ENCODE results near the gene BRF1. TPM values are rescaled to one million over a fixed set of nuclear protein-coding genes. Genes with fewer than 3 reads are reported as not detected.
A peak's percentile ranks its signal among the peaks of the same experiment; 100 is the strongest.

BRF1 gene
- total RNA-seq, 1 experiment from 2014 or later = 26.4 TPM

- no peak for TF ChIP-seq PREB (CRISPR knock-in tag; IDR thresholded peaks at IDR 0.05; ENCODE audit: borderline replicate concordance)
- no peak for TF ChIP-seq ZNF396 (CRISPR knock-in tag; IDR thresholded peaks at IDR 0.05; ENCODE audit: borderline replicate concordance)
- no peak for TF ChIP-seq NR3C1 (CRISPR knock-in tag; conservative IDR thresholded peaks at IDR 0.05; ENCODE audit: low read depth)
- TF ChIP-seq NFE2L1 (CRISPR knock-in tag; IDR thresholded peaks at IDR 0.05) = no peak
- no peak for TF ChIP-seq CDX4 (CRISPR knock-in tag; IDR thresholded peaks at IDR 0.05; ENCODE audit: borderline replicate concordance)
- TF ChIP-seq EMX1 (CRISPR knock-in tag; IDR thresholded peaks at IDR 0.05) = no peak
Measured at GRCh38 chr14:105250986-105251385, 49.8 kb downstream of the BRF1 start (continued).

- Mint-ChIP-seq H3K27ac (no peak overlapping the region), H3K4me3 (peak overlapping the region; percentile 67; the same call in 1 of the 2 replicates), H3K4me1 (peaks cover 5% of the 10 kb centered on the region), H3K36me3 (peaks cover 6% of the 10 kb centered on the region; the same call in 1 of the 2 replicates), H3K9me3 (no peaks in the 10 kb centered on the region), H3K27me3 (ENCODE audit: low read depth) (no peaks in the 10 kb centered on the region; the same call in 1 of the 2 replicates)
- no peak for TF ChIP-seq ESRRA (CRISPR knock-in tag; IDR thresholded peaks at IDR 0.05; ENCODE audit: borderline replicate concordance)
- TF ChIP-seq FOXK1 (CRISPR knock-in tag; IDR thresholded peaks at IDR 0.05) = no peak
- TF ChIP-seq ERG (CRISPR knock-in tag; IDR thresholded peaks at IDR 0.05) = no peak
- no peak for TF ChIP-seq FOXJ3 (CRISPR knock-in tag; IDR thresholded peaks at IDR 0.05; ENCODE audit: borderline replicate concordance)
- no peak for TF ChIP-seq ETV6 (CRISPR knock-in tag; IDR thresholded peaks at IDR 0.05)
- TF ChIP-seq OVOL2 (CRISPR knock-in tag; IDR thresholded peaks at IDR 0.05; ENCODE audit: borderline replicate concordance) = no peak
- TF ChIP-seq MXD4 (CRISPR knock-in tag; IDR thresholded peaks at IDR 0.05; ENCODE audit: borderline replicate concordance) = no peak
- TF ChIP-seq NFYB (CRISPR knock-in tag; conservative IDR thresholded peaks at IDR 0.05; ENCODE audit: low read depth) = no peak
- no peak for TF ChIP-seq STAT6 (CRISPR knock-in tag; conservative IDR thresholded peaks at IDR 0.05; ENCODE audit: low read depth)
- no peak for TF ChIP-seq PRDM15 (CRISPR knock-in tag; IDR thresholded peaks at IDR 0.05)
- TF ChIP-seq ATF1 (CRISPR knock-in tag; IDR thresholded peaks at IDR 0.05) = no peak
- no peak for TF ChIP-seq E2F4 (CRISPR knock-in tag; IDR thresholded peaks at IDR 0.05; ENCODE audit: borderline replicate concordance, low read depth)
- TF ChIP-seq ZNF232 (CRISPR knock-in tag; IDR thresholded peaks at IDR 0.05) = no peak
- TF ChIP-seq ZNF532 (CRISPR knock-in tag; IDR thresholded peaks at IDR 0.05; ENCODE audit: borderline replicate concordance) = no peak
- no peak for TF ChIP-seq ZBTB21 (CRISPR knock-in tag; IDR thresholded peaks at IDR 0.05; ENCODE audit: borderline replicate concordance)
- TF ChIP-seq TCF7 (CRISPR knock-in tag; IDR thresholded peaks at IDR 0.05; ENCODE audit: low read depth) = no peak
- ChIA-PET POLR2A (no interaction called here), CTCF (interaction anchor here (0.9 to 3.6 kb wide), 6 partner anchors 11 to 199 kb away, joined by 3 to 11 read pairs (median 4); partner anchors contain the start of gene JAG2)
- no peak for ATAC-seq
- DNase-seq (ENCODE audit: low spot score) = no peak
Measured at GRCh38 chr14:105250008-105250366, 50.8 kb downstream of the BRF1 start.

Measured in WTC11 (cell line).